HG02884 (cell line): ENCODE data around the gene TBRG4.
"Not testable (repeated sequence)": the region's sequence is repeated elsewhere in the genome, so short reads cannot be mapped to it uniquely, and the experiment has no call there.

Experiments used
- ATAC-seq: cut with Tn5 transposase; IDR thresholded peaks from one replicate; pipeline ENCODE4 v1.9.1; 2021; ENCODE audit warnings: mild to moderate bottlenecking, moderate library complexity; ENCODE audit not compliant: unreplicated experiment

Gene TBRG4

DNA sequence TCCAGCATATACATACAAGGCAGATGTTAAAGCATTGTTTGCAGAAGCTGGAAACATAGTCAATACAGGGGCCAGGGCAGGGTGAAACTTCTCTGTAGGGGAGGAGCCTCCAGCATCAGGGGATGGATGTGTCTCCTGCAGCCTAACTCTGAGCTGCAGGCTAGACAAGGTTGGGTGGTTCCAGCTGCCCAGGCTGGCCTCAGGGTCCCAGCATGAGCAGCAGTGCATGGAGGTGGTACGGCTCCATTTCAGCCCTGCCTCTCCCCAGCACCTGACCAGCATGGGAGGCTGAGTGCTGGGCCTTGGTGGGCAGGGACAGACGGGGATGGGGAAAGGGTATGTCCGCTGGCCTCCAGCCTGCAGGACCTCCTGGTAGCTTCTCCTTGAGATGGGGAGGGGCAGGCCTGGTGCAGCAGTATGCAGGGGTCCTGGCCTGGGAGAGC is 7.4 kb upstream of the TBRG4 start:
- no peak for ATAC-seq

DNA sequence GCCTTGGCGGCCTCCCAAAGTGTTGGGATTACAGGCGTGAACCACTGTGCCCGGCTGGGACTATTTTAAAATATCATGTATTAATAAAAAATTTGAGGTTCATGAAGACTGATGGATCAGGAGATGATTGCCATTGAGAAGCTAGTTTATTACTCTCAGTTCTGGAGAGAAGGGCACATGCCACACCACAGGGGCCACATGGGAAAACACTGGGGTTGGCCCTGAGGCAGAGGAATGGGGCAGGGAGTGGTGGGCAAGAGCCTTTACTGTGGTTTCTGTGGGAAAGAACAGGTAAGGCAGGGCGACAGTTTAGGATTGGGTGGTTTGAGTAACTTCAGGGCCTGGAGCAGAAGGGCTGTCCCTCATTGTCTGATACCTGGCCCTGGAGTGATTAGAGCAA is 6.8 kb upstream of the TBRG4 start:
- ATAC-seq = no peak

DNA sequence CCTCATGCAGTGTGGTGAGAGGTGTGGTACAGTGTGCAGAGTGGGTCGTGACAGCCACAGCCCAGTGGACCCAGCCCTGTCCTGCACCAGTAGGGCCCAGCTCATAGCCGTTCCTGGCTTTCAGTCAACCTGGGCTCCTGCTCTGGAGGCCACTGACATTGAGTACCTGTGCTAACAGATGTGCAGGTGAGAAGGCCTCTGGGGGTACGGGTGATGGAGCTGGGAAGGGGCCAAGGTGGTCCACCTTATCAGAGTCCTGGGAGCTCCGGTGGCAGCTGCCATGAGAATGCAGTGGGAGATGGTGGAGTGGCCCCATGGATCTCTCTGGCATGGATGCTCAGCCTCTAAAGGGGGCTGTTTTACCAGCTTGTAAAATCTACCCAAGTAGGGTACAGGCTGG is 6.1 kb upstream of the TBRG4 start:
- ATAC-seq = no peak

DNA sequence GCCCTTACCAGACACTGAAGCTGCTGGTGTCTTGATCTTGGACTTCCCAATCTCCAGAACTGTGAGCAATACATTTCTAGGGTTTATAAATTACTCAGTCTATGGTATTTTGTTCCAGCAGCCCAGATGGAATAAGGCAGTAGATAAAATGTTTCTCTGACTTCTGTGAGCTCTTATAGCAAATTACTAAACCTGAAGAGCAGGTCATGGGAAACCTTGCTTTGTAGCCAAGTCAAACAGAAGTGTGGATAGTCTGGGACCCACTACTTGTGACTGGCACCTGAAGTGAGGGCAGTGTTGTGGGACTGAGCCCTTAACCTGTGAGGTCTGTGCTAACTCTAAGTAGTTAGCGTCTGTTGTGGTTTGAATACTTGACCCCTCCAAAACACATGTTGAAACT is 4.6 kb upstream of the TBRG4 start:
- no peak for ATAC-seq

DNA sequence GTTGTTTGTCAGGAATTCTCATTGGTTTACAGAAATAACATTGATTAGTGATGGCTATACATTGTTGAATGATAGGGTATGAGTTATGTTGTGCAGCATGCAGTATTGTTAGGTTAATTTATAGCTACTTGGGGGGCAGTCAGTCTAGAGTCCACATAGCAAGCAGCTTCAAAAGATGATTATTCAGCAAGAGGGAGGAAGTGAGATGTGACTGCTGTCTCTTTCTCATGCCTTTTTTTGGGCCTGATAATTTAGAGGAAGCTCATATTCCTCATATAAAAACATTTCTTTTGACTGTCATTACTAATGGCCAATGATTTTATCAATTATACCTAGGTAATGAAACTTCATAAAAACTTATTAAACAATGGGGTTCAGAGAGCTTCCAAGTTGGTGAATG is 3.4 kb upstream of the TBRG4 start:
- no peak for ATAC-seq

DNA sequence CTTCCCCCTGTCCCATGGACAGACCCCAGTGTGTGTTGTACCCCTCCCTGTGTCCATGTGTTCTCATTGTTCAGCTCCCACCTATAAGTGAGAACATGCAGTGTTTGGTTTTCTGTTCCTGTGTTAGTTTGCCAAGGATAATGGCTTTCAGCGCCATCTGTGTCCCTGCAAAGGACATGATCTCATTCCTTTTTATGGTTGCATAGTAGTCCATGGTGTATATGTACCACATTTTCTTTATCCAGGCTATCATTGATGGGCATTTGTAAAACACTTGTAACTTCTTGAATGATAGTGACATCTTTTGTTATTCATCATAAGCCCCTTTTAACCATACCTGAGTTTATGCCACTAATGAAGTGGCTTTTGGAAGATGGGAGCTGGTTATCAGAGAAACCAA is 2.8 kb upstream of the TBRG4 start:
- ATAC-seq = not testable (repeated sequence)

DNA sequence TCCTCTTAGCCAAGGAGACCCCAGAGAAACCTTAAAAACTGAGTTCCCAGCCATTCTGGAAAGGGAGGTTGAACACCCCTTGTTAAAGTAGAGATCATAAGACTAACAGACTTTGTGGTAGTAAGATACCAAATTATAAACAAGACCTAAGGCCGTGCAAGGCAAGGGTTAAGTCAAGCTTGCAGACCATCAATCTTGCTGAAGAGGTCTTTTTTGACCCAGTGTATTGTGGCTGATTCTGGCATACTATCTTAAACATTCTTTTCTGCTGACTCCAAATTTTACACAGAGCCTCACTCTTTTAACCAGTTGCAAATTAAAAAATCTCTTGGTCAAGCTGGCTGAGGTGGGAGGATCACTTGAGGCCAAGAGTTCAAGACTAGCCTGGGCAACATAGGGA is 1.2 kb upstream of the TBRG4 start:
- ATAC-seq = no peak

DNA sequence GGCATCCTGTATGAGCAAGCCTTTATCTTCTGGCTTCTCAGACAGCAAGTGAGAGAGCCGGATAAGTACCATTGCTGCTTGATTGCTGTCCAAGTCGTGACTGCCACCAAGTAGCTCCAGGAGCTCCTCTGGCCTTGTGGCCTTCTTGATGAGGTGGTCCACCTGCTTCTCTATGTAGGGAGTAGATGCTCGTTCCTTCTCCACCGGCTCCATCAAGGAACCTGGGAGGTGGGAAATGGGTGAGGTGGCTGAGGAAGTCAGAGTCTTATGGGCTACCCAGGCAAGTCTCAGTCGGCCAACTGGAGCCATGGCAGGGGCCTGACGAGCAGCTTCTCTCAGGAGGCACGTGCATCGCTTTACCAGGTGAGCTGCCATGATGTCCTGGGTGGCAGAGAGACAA is 2.6 kb downstream of the TBRG4 start:
- ATAC-seq = no peak

DNA sequence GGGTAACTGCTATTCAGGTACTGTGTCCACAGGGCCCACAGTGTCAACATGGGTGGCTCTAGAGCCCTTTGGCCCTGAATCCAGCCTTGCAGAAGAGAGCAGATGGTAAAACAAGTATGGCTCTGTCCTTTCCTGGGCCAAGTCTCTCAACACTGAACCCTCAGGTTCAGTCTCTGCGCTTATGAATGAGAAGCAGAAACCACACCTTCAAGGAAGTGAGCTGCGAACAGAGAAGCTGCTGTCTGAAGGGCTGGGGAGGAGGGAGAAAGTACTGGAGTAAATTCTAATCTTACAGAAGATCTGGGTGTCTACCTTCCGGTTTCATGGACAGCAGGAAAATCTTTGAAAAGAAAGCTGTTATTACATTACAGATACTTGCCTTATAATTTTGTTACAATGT is 4.1 kb downstream of the TBRG4 start:
- no peak for ATAC-seq

DNA sequence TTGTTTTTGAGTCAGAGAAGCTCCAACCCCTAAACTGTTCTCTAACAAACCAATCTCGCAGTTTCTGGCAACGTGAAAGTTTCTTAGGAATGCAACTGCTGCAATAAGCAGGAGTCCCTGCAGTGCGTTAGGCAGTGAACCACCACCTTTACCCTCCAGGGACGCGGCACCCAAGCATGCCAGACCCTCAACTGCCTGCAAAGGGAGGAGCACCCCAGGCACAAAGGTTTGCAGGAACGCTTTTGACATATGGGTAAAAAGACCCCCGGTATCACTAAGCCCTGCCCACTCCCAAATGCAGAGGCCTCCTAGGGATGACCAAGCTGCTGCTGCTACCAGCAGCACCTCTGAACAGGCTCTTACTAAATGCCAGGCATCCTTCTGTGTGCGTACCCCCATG is 4.7 kb downstream of the TBRG4 start:
- no peak for ATAC-seq

DNA sequence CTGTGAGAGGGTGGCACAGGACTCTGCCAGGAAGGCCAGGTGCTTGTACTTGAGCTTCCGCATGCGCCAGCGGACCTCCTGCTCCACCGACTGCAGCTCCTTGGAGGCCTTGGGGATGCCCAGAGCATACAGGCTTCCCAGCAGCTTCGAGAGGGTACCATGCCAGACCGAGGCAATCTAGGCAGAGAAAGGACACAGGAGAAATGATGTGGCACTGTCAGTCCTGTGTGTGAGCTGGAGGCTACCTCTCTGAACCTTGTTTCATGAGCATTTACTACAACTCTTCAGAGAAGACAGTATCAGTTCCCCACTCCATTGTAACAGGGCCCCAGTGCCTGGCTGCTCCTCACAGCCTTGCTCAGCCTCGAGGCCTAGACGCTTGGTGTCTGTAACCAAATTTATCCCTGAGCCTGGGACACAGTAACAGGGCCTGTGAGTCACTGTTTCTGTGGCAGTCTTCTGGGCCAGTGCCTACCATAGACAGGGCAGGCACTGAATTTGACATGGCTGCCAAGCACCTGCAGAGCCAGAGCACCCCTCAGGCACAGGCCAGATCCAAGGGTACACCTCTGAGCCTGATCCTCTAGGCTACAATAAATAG is 5.8 kb downstream of the TBRG4 start:
- no peak for ATAC-seq

DNA sequence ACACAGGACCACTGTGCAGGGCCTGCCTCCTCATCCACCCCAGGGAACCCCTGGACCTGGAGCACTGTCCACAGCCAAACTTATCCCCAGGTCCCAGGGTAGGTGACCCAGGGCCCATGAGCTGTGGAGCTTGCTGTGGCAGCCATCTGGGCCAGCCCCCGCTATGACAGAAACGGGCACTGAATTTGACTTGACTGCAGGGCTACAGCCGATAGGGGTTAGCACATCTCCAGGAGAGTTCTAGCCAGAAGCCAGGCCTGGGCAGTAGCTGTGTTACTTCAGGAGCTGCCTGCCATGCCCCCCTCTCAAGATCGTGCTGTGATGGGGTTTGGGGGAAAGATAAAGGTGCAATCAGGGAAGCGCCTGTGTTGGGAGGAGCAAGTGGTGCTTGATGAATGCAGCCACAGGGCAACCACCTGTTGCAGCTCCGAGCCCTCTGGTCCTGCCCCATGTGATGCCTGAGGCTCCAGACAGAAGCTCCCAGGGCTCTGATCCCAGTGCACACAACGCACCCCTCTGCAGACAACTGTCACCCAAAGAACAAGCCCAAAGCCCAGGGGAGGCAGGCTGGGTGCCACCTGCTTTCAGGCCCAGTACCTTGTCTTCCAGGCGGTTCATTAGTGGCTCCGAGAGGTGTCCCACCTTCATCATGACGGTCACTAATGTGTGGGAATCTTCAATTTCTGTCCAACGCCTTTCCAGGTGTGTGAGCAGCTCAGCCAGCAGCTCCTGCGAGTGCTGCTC is 6.5 kb downstream of the TBRG4 start:
- ATAC-seq = no peak

DNA sequence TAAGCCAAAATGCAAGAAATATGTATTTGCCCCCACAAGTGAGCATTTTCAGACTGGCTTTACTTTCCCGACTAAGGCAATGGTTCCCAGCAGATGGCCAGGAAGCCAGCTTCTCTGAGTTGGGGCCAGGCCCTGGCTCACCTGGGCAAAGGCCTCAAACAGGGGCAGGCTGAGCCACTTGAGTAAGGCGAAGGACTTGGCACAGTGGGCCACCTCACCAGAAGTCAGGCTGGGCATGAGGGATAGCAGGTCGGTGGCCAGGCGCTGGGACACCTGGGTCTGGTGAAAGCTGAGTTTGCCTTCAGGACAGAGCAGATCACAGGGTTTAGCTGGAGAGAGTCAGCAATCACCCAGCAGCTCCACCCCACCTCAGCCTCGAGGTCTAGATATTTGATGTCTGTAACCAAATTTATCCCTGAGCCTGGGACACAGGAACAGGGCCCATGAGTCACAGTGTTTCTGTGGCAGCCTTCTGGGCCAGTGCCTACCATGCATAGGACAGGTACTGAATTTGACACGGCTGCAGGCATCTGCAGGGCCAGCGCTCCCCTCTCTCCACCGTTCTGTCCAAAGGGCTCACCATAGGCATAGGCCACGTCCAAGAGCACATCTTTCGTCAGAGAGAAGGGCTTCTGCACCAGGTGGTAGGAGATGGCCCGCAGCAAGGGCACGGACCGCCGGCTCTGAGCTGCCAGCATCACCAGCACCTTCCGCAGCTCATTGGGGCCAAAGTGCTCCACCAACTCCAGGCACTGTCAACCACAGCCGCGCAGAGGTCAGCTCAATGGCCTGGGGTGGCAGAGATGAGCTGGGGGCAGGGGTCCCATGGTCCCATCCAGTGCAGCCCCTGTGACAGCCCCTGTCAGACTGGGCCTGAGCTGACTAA is 7.3 kb downstream of the TBRG4 start:
- ATAC-seq = no peak

DNA sequence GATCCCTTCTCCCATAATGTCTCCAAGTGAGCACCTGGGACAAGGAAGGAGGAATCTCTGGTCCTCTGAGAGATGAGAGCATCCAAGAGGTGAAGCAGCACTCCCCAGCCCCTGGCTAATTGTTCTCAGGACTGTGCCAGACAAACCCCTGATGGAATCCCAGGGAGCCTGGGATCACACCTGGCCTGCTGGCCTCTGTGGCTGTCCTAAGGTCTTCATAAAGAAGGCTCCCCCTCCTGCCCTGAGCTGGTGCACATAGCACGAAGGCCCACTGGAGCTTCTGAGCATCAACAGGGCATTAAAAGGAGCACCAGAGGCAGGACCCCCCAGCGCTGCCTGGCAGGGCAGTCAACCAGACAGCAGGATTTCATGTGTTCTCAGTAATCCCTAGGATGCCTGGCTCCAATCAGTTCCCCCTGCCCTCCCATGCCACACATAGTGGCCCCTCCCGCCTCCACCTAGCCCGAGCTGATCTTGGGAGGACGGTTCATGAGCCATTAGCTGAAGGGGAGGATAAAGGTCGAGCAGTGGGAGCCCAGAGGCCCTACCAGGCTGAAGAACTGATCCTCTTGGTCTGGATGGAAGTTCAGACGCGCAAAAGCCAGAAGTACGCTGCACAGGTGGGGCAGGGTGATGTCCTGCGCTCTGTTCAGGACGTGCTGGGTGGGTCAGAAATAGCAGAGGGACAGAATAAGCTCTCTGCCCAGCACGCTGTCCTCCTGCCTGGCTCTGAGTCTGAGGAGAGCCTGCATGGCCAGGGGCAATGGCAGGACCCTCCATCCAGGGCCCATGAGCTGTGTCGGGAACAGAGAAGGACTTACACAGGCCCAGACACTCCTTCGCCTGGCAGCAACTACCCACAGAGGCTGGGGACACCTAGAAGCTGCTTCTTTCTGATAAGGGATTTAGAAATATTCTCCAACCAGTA is 8.4 kb downstream of the TBRG4 start:
- no peak for ATAC-seq

DNA sequence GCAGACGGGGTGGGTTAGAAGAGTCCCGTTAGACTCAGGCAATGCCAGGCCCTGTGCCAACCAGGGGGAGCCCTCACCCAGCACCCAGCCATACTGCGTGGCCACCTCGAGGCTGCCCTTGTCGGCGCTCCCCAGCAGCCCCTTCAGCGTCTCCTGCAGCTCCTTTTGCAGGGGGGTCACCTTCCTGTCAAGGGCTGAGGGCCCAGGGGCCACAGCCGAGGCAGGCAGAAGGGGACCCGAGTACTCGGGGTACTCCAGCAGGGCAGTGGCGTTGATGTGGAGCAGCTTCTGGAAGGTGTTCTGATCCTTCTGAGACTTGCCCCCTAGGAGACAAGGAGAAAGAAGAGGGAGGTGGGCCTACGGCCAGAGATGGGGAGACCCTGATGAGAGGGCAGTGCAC is 9.7 kb downstream of the TBRG4 start:
- ATAC-seq = no peak

DNA sequence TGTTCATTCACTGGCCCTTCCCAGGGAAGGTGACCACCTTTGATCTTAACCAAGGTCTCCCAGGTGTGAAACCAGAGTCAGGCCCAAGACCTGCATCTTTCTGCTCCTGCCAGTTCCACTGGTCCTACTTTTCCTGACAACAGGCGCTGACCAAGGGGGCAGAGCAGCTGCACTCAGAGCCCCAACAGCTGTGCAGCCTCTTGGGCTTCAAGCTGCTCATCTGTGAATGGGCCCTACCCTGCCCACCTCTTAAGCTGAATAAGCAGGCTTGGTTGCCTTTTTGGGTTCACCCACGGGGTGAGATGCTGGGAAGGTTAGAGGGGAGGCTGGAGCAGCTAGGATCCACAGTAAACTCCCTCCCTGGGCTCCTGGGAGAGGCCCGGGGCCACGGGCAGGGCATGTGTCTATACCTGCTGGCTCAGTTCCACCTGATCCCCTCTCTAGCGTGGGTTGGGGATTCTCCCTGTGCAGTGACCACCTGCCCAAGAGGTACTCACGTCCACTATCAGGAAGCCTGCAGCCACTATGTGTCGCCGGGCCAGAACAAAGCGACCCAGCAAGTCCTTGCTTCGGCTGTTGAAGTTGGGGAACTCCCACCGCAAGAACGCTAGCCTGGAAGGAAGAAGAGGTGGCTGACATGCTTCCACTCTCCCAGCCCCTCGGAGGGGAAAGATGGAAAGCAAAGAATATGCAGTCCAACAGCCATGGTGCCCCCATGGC is 10.6 kb downstream of the TBRG4 start:
- no peak for ATAC-seq

DNA sequence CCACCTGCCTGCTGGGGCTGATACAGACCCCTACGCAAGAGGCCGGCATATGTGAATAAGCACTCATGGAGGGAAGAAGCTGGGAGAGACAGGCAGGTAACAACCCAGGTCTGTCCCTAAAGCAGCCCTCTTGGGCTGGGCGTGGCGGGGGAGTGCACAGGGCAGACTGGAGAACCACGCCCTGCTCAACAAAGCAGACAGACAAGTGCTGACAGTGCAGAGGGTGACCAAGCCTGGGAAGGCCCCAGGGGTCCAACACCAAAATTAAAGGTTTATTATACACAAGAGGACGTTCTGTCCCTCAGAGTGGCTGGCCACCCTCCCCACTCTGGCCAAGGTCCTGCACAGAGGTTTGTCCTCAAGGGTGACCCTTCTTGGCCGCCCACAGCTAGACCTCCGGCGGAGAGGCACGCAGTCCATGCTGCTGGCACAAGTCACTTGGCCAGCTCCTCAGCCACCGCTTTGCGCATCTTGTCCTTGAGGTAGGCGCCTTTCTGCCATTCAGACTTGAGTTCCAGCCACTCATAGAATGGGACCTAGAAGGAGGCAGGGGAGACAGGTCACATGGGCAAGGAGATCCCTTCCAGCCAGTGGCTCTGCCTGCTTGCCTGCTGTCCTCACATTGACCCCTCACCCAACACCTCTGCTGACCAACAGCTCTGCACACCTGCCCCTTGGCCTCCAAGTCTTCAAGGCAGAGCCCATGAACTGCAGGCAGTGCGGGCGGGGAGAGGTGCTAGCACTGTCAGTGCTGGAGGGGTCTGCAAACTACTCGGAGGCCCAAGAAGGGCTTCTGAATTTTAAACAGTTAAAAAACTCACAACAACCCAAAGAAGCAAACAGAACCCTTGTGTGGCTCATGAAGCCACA is 11.4 kb downstream of the TBRG4 start:
- ATAC-seq = no peak

DNA sequence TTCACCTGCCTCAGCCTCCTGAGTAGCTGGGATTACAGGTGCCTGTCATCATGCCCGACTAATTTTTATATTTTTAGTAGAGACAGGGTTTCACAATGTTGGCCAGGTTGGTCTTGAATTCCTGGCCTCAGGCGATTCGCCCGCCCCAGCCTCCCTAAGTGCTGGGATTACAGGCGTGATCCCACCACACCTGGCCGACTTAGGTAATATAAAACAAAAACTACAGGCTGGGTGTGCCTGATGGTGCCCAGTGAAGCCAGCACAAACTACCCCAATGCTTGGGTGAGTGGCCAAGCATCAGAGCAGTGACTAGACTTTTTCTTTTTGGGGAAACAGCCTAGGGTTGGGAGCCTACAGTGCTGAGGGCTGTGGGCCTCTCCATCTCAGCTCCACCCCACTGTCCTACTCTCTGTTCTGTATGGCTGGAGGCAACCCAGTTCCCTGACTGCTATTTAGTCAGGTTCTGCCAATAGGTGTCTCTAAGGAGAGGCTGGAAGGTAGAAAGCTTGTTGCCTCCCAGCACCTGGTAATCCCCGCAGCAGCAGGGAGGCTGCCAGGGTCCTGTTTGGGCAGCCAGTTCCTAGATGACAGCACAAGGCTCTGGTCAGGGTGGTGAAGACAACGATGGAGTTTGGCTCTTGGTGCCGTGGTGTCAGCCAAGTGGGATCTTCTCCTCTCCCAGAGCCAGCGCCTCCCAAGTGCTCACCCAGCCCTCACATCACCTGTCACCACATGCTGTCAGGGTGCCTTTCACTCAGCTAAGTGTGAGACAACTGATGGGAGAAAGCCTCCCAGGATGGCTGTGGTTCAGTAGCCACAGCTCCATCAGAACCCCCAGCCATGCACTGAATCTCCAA is 12.3 kb downstream of the TBRG4 start:
- ATAC-seq = no peak

DNA sequence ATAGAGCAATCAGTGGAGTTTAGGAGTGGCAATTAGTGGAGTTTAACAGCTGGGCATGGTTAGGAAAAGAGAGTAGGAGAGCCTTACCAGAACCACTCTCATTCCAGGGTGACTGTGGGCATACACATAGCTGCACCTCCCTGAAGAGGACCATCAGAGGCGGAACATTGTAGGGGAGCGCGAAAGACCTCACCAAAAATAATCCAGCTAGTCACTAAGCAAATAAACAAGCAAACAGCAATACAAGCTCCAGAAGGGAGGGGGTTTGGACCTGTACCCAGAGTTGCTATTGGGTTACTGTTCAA is 18.6 kb downstream of the TBRG4 start:
- ATAC-seq = no peak
